ENCODE data around the gene C19orf85. TPM values are rescaled to one million over a fixed set of nuclear protein-coding genes. Genes with fewer than 3 reads are reported as not detected.

The C19orf85 gene
- total RNA-seq, 1 donor from 2014 or later: not detected

- Histone ChIP-seq H3K4me1 (peaks cover 5% of the 10 kb centered on the region), H3K27ac (no peak overlapping the region), H3K4me3 (no peak overlapping the region), H3K9me3 (no peaks in the 10 kb centered on the region), H3K27me3 (ENCODE audit: low read depth) (peaks cover 10% of the 10 kb centered on the region), H3K36me3 (no peaks in the 10 kb centered on the region)
- ATAC-seq: no peak
- no peak for TF ChIP-seq CTCF (IDR thresholded peaks at IDR 0.05)
- peak; percentile 26 for DNase-seq
- intact Hi-C loops (cut with DNase I): no loop called here
Observed at GRCh38 chr19:55495646-55496349, 31.2 kb upstream of the C19orf85 start.

GRCh38 chr19:55494172-55494761 is 29.7 kb upstream of the C19orf85 start:
- peaks cover 15% of the 10 kb centered on the region for H3K27me3 ChIP-seq (ENCODE audit: low read depth)
- intact Hi-C loops (cut with DNase I): no loop called here
- no peak for TF ChIP-seq CTCF (IDR thresholded peaks at IDR 0.05)
- H3K27ac ChIP-seq: peak overlapping the region; percentile 58
- peaks cover 5% of the 10 kb centered on the region for H3K4me1 ChIP-seq
- DNase-seq (peak; percentile 44), ATAC-seq (peak; percentile 35 to 37)
- peak overlapping the region; percentile 37 for H3K4me3 ChIP-seq
- H3K36me3 ChIP-seq: no peaks in the 10 kb centered on the region
- H3K9me3 ChIP-seq: no peaks in the 10 kb centered on the region

- Histone ChIP-seq H3K36me3 (no peaks in the 10 kb centered on the region), H3K4me1 (peaks cover 5% of the 10 kb centered on the region), H3K27me3 (ENCODE audit: low read depth) (peaks cover 17% of the 10 kb centered on the region), H3K9me3 (no peaks in the 10 kb centered on the region), H3K27ac (peak overlapping the region; percentile 58), H3K4me3 (peak overlapping the region; percentile 37)
- DNase-seq (no peak), ATAC-seq (peak in 1 of 2 donors; percentile 5)
- no peak for TF ChIP-seq CTCF (IDR thresholded peaks at IDR 0.05)
- intact Hi-C loops (cut with DNase I): no loop called here
Observed at GRCh38 chr19:55493645-55494171, 29.2 kb upstream of the C19orf85 start.

GRCh38 chr19:55493052-55493644 is 28.6 kb upstream of the C19orf85 start:
- peak overlapping the region; percentile 37 for H3K4me3 ChIP-seq
- peaks cover 5% of the 10 kb centered on the region for H3K4me1 ChIP-seq
- DNase-seq (no peak), ATAC-seq (no peak)
- TF ChIP-seq CTCF (IDR thresholded peaks at IDR 0.05): no peak
- peak overlapping the region; percentile 58 for H3K27ac ChIP-seq
- peaks cover 17% of the 10 kb centered on the region for H3K27me3 ChIP-seq (ENCODE audit: low read depth)
- intact Hi-C loops (cut with DNase I): no loop called here
- no peaks in the 10 kb centered on the region for H3K9me3 ChIP-seq
- no peaks in the 10 kb centered on the region for H3K36me3 ChIP-seq

- H3K9me3 ChIP-seq: no peaks in the 10 kb centered on the region
- no peak for TF ChIP-seq CTCF (IDR thresholded peaks at IDR 0.05)
- no peak for DNase-seq
- intact Hi-C loops (cut with DNase I): no loop called here
- peaks cover 11% of the 10 kb centered on the region for H3K4me1 ChIP-seq
- H3K27me3 ChIP-seq (ENCODE audit: low read depth): peaks cover 17% of the 10 kb centered on the region
- H3K27ac ChIP-seq: no peak overlapping the region
- no peak for ATAC-seq
- H3K4me3 ChIP-seq: no peak overlapping the region
- no peaks in the 10 kb centered on the region for H3K36me3 ChIP-seq
Observed at GRCh38 chr19:55492362-55492944, 27.9 kb upstream of the C19orf85 start.

Data from lower lobe of right lung (tissue), 2 donors.